HCT116 (cell line): ENCODE data around the gene SLC25A13. TPM values are rescaled to one million over a fixed set of nuclear protein-coding genes. Genes with fewer than 3 reads are reported as not detected.

Source experiments
- ATAC-seq: fragments of 200-7000 bp; cut with Tn5 transposase; 2 replicates; pipeline ENCODE4 v1.9.1; 2020; ENCODE audit warnings: mild to moderate bottlenecking, moderate library complexity
- BruUV-seq: library from RNA; stranded (reverse); fragments of 400-500 nt; replicated peaks from 2 replicates; lab custom pipeline; 2021; lab: Mats Ljungman, UMichigan
- CTCF ChIA-PET: fragments of 300-600 bp; sonication (Branson Sonifier 250); formaldehyde crosslinking; loops from one replicate; lab custom pipeline; 2021; ENCODE audit warnings: antibody characterized with exemption; lab: Charles Lee
- POLR2A ChIA-PET: fragments of 300-600, 350-600 bp; sonication (Branson Sonifier 250); formaldehyde crosslinking; loops from one replicate; lab custom pipeline; 2021; ENCODE audit warnings: antibody characterized with exemption; lab: Charles Lee
- RAD21 ChIA-PET, 2 experiments: fragments of 300-600 bp; sonication (Branson Sonifier 250); formaldehyde crosslinking; loops; one replicate each; lab custom pipeline; 2023; ENCODE audit warnings: low total read pairs in 2 of 2; ENCODE audit not compliant: uncharacterized antibody in 2 of 2, unreplicated experiment in 2 of 2, low non-redundant PET in 1 of 2; lab: Charles Lee
- DNase-seq: peaks from one replicate; pipeline ENCODE4 v3.0.0-alpha.2; 2010; ENCODE audit warnings: low read depth, low spot score
- H2AFZ ChIP-seq: fragments of 200-600 bp; shearing (Covaris generic), sonication (generic); 2 replicates; pipeline ENCODE4 v1.6.1; 2017; ENCODE audit warnings: low read depth, mixed run types, mixed read lengths, antibody characterized with exemption, low read length; ENCODE audit not compliant: poor library complexity, severe bottlenecking
- H3K27ac ChIP-seq: 2 replicates; pipeline ENCODE4 v1.5.1; 2012; ENCODE audit warnings: low read depth, low read length
- H3K27me3 ChIP-seq: fragments of 200-600 bp; sonication (generic); 2 replicates; pipeline ENCODE4 v1.6.1; 2016; ENCODE audit warnings: mixed run types, low read length, mixed read lengths; ENCODE audit not compliant: insufficient read depth
- H3K36me3 ChIP-seq, 2 experiments: fragments of 200-500 bp in 1 of 2; fragments of 200-600 bp in 1 of 2; sonication (Bioruptor generic) in 1 of 2; sonication (generic) in 1 of 2; 2 replicates each; pipeline versions ENCODE4 v1.5.1 to v1.6.1; 2014 to 2016; ENCODE audit warnings: low read length in 2 of 2, inconsistent platforms in 1 of 2, mixed read lengths in 1 of 2, mixed run types in 1 of 2; ENCODE audit not compliant: insufficient read depth in 2 of 2, control insufficient read depth in 1 of 2
- H3K4me1 ChIP-seq, 2 experiments: fragments of 200-600 bp in 1 of 2; sonication (generic) in 1 of 2; 2 replicates each; pipeline versions ENCODE4 v1.5.1 to v1.6.1; 2012 to 2017; ENCODE audit warnings: low read length in 2 of 2, inconsistent platforms in 1 of 2, mild to moderate bottlenecking in 1 of 2, mixed read lengths in 1 of 2, mixed run types in 1 of 2, moderate library complexity in 1 of 2; ENCODE audit not compliant: insufficient read depth in 2 of 2, control insufficient read depth in 1 of 2
- H3K4me2 ChIP-seq: fragments of 200-600 bp; sonication (generic); 2 replicates; pipeline ENCODE4 v1.6.1; 2017; ENCODE audit warnings: mixed run types, low read length, mixed read lengths
- H3K4me3 ChIP-seq, 2 experiments: fragments of 200-600 bp in 1 of 2; sonication (generic) in 1 of 2; replicated peaks in 1 of 2; 2 replicates each; pipeline ENCODE4 v1.5.1; 2011 to 2016; ENCODE audit warnings: low read length in 2 of 2, control low read depth in 1 of 2, low read depth in 1 of 2, mild to moderate bottlenecking in 1 of 2, mixed read lengths in 1 of 2, mixed run types in 1 of 2
- H3K79me2 ChIP-seq: fragments of 200-600 bp; sonication (generic); 2 replicates; pipeline ENCODE4 v1.6.1; 2017; ENCODE audit warnings: mild to moderate bottlenecking, mixed run types, low read length, moderate library complexity, mixed read lengths; ENCODE audit not compliant: insufficient read depth
- H3K9ac ChIP-seq: fragments of 200-600 bp; sonication (generic); 2 replicates; pipeline ENCODE4 v1.6.1; 2016; ENCODE audit warnings: low read length, mixed read lengths
- H3K9me2 ChIP-seq: fragments of 200-600 bp; sonication (generic), shearing (Covaris generic); 2 replicates; pipeline ENCODE4 v1.6.1; 2017; ENCODE audit warnings: mixed run types, mild to moderate bottlenecking, moderate library complexity; ENCODE audit not compliant: insufficient read depth
- H3K9me3 ChIP-seq, 2 experiments: fragments of 200-500 bp in 1 of 2; fragments of 200-600 bp in 1 of 2; sonication (Bioruptor generic) in 1 of 2; sonication (generic) in 1 of 2; 2 replicates each; pipeline ENCODE4 v1.6.1; 2014 to 2017; ENCODE audit warnings: low read length in 2 of 2, mixed read lengths in 2 of 2, inconsistent platforms in 1 of 2, low read depth in 1 of 2, mild to moderate bottlenecking in 1 of 2, mixed run types in 1 of 2, moderate library complexity in 1 of 2; ENCODE audit not compliant: control insufficient read depth in 1 of 2, insufficient read depth in 1 of 2
- H4K20me1 ChIP-seq: fragments of 200-600 bp; sonication (generic), shearing (Covaris generic); 2 replicates; pipeline ENCODE4 v1.6.1; 2017; ENCODE audit warnings: mixed run types, mild to moderate bottlenecking, moderate library complexity; ENCODE audit not compliant: insufficient read depth
- ATF3 ChIP-seq: IDR thresholded peaks from 2 replicates; pipeline ENCODE4 v1.6.1; 2012
- CBX3 ChIP-seq: IDR thresholded peaks from 2 replicates; pipeline ENCODE4 v1.6.1; 2012; ENCODE audit warnings: low read depth
- CEBPB ChIP-seq: IDR thresholded peaks from 2 replicates; pipeline ENCODE4 v1.6.1; 2012; ENCODE audit warnings: low read depth
- EGR1 ChIP-seq: IDR thresholded peaks from 2 replicates; pipeline ENCODE4 v1.6.1; 2012; ENCODE audit warnings: low read depth
- EZH2phosphoT487 ChIP-seq: fragments of 200-600 bp; IDR thresholded peaks from 2 replicates; pipeline ENCODE4 v1.6.1; 2018; ENCODE audit warnings: antibody characterized with exemption, borderline replicate concordance
- JUND ChIP-seq: IDR thresholded peaks from 2 replicates; pipeline ENCODE4 v1.6.1; 2012
- POLR2A ChIP-seq: IDR thresholded peaks from 2 replicates; pipeline ENCODE4 v1.7.0; 2011; ENCODE audit warnings: borderline replicate concordance; ENCODE audit not compliant: insufficient read depth, insufficient read length; ENCODE audit errors: extremely low read depth
- POLR2AphosphoS5 ChIP-seq: IDR thresholded peaks from 2 replicates; pipeline ENCODE4 v1.6.1; 2011; ENCODE audit warnings: mild to moderate bottlenecking, low read depth, low read length, moderate library complexity
- RAD21 ChIP-seq: IDR thresholded peaks from 2 replicates; pipeline ENCODE4 v1.6.1; 2012; ENCODE audit warnings: low read depth, mild to moderate bottlenecking
- SIN3A ChIP-seq: IDR thresholded peaks from 2 replicates; pipeline ENCODE4 v1.6.1; 2012; ENCODE audit warnings: low read depth
- SP1 ChIP-seq: IDR thresholded peaks from 2 replicates; pipeline ENCODE4 v1.6.1; 2012; ENCODE audit warnings: low read depth
- TCF7L2 ChIP-seq: IDR thresholded peaks from 2 replicates; pipeline ENCODE4 v1.7.0; 2011; ENCODE audit warnings: borderline replicate concordance, inconsistent platforms; ENCODE audit not compliant: insufficient read depth, insufficient read length; ENCODE audit errors: extremely low read depth
- ZBTB33 ChIP-seq: IDR thresholded peaks from 2 replicates; pipeline ENCODE4 v1.6.1; 2011; ENCODE audit warnings: mild to moderate bottlenecking, low read length, moderate library complexity; ENCODE audit not compliant: insufficient replicate concordance; ENCODE audit errors: extremely low read depth
- intact Hi-C: fragments of 100-400 bp; cut with micrococcal nuclease; formaldehyde crosslinking; loops from 2 replicates; pipeline ENCODE4 v1.10.0; 2022
- total RNA-seq: library from RNA; stranded (reverse); gene quantifications from one replicate; pipeline ENCODE4 v1.2.1, GENCODE V29; 2021; ENCODE audit not compliant: unreplicated experiment

Gene SLC25A13
- total RNA-seq, 1 experiment from 2014 or later = 19.3 TPM

GRCh38 chr7:96188591-96188991, 133.3 kb downstream of the SLC25A13 start:
- Histone ChIP-seq H3K36me3 (peaks cover 1 to 7% of the 10 kb centered on the region in 2 experiments; a peak in 1 of 4 replicates), H3K79me2 (no peaks in the 10 kb centered on the region), H4K20me1 (no peaks in the 10 kb centered on the region), H3K9me2 (no peaks in the 10 kb centered on the region), H3K4me3 (no peak overlapping the region), H3K9me3 (no peaks in the 10 kb centered on the region), H3K9ac (no peak overlapping the region), H3K27me3 (no peaks in the 10 kb centered on the region), H2AFZ (no peak overlapping the region)
- ChIA-PET RAD21 (no interaction called here), POLR2A (no interaction called here), CTCF (no interaction called here)
- DNase-seq = no peak
- ATAC-seq = no peak
- no TSS peak for BruUV-seq
- TF ChIP-seq SIN3A = no peak
- no peak for TF ChIP-seq ATF3
- TF ChIP-seq CEBPB = no peak
- TF ChIP-seq EGR1 = no peak
- TF ChIP-seq POLR2AphosphoS5 = no peak
- TF ChIP-seq JUND = no peak
- TF ChIP-seq TCF7L2 = no peak
- no peak for TF ChIP-seq CBX3
- TF ChIP-seq ZBTB33 = no peak
- TF ChIP-seq EZH2phosphoT487 = no peak
- no peak for TF ChIP-seq SP1
- no peak for TF ChIP-seq POLR2A
- no peak for TF ChIP-seq RAD21
- TF ChIP-seq, all 23 proteins: peak for 0
- intact Hi-C loops = no loop called here
- Histone ChIP-seq H3K4me1 (no peaks in the 10 kb centered on the region), H3K27ac (no peak overlapping the region), H3K4me2 (no peak overlapping the region)
